ENCODE results near the gene RNF213. TPM values are rescaled to one million over a fixed set of nuclear protein-coding genes. Genes with fewer than 3 reads are reported as not detected.

Gene RNF213
- polyA plus RNA-seq, 1 of the 3 experiments (the other 2 are of a cell fraction): 57.5 TPM

- POLR2A ChIA-PET: no interaction called here
- WGBS (ENCODE audit: low lambda C conversion rate): 89% methylated on average over 13 of the region's 14 CpGs
- TF ChIP-seq FOXJ3 (CRISPR knock-in tag; IDR thresholded peaks at IDR 0.05) (no peak), JUND (IDR thresholded peaks at IDR 0.05) (no peak)
- CTCF ChIA-PET: no interaction called here
- Histone ChIP-seq H3F3A (replicated peaks; ENCODE audit: insufficient read depth) (no peaks in the 10 kb centered on the region), H3K9me2 (no peaks in the 10 kb centered on the region), H3K27ac (ENCODE audit: low read depth in 2 of 2, low read length in 1 of 2) (no peak overlapping the region), H2AFZ (ENCODE audit: low read depth) (no peak overlapping the region), H3K27me3 (ENCODE audit: insufficient read depth) (no peaks in the 10 kb centered on the region), H3K79me2 (ENCODE audit: insufficient read depth) (no peaks in the 10 kb centered on the region), H3K9me3 (peaks cover 21% of the 10 kb centered on the region), H4K20me1 (ENCODE audit: insufficient read depth) (no peaks in the 10 kb centered on the region), H3K4me2 (no peak overlapping the region), H3K9ac (no peak overlapping the region), H3K4me3 (ENCODE audit: low read depth in 2 of 2, low read length in 1 of 2) (no peak overlapping the region), H3K36me3 (replicated peaks in 1 of 2; ENCODE audit: control insufficient read depth in 1 of 2, insufficient read depth in 2 of 2, low read length in 1 of 2) (peaks cover 5 to 43% of the 10 kb centered on the region in 2 experiments), H3K4me1 (ENCODE audit: control insufficient read depth in 1 of 2, insufficient read depth in 2 of 2, low read depth in 1 of 2, low read length in 1 of 2) (no peaks in the 10 kb centered on the region)
- no peak for DNase-seq
Measured at GRCh38 chr17:80228477-80228876, 32.2 kb upstream of the RNF213 start.

- Histone ChIP-seq H3F3A (replicated peaks; ENCODE audit: insufficient read depth) (no peaks in the 10 kb centered on the region), H3K9me3 (peaks cover 24% of the 10 kb centered on the region), H3K27me3 (ENCODE audit: insufficient read depth) (no peaks in the 10 kb centered on the region), H3K9ac (no peak overlapping the region), H3K27ac (ENCODE audit: low read depth in 2 of 2, low read length in 1 of 2) (no peak overlapping the region), H3K4me3 (ENCODE audit: low read depth in 2 of 2, low read length in 1 of 2) (no peak overlapping the region), H4K20me1 (ENCODE audit: insufficient read depth) (no peaks in the 10 kb centered on the region), H3K4me1 (ENCODE audit: control insufficient read depth in 1 of 2, insufficient read depth in 2 of 2, low read depth in 1 of 2, low read length in 1 of 2) (no peaks in the 10 kb centered on the region), H2AFZ (ENCODE audit: low read depth) (no peak overlapping the region), H3K79me2 (ENCODE audit: insufficient read depth) (no peaks in the 10 kb centered on the region), H3K9me2 (no peaks in the 10 kb centered on the region), H3K36me3 (replicated peaks in 1 of 2; ENCODE audit: control insufficient read depth in 1 of 2, insufficient read depth in 2 of 2, low read length in 1 of 2) (peaks cover 5 to 48% of the 10 kb centered on the region in 2 experiments), H3K4me2 (no peak overlapping the region)
- 89% methylated on average over 4 of the region's 4 CpGs for WGBS (ENCODE audit: low lambda C conversion rate)
- ChIA-PET POLR2A (no interaction called here), CTCF (no interaction called here)
- TF ChIP-seq YY1 (IDR thresholded peaks at IDR 0.05; ENCODE audit: low read depth): no peak
- no peak for TF ChIP-seq RXRA (IDR thresholded peaks at IDR 0.05; ENCODE audit: borderline replicate concordance, low read depth)
- no peak for TF ChIP-seq RCOR1 (IDR thresholded peaks at IDR 0.05; ENCODE audit: low read length)
- DNase-seq: no peak
Measured at GRCh38 chr17:80229011-80229410, 31.6 kb upstream of the RNF213 start.

GRCh38 chr17:80232438-80232837 is 28.2 kb upstream of the RNF213 start:
- Histone ChIP-seq H3K9me3 (peaks cover 30% of the 10 kb centered on the region), H3K27me3 (ENCODE audit: insufficient read depth) (no peaks in the 10 kb centered on the region), H3K9me2 (no peaks in the 10 kb centered on the region), H3K4me2 (no peak overlapping the region), H4K20me1 (ENCODE audit: insufficient read depth) (no peaks in the 10 kb centered on the region), H3K79me2 (ENCODE audit: insufficient read depth) (0 out of 2 replicates have a peak, but pooled peaks cover 6% of the 10 kb centered on the region), H3K36me3 (replicated peaks in 1 of 2; ENCODE audit: control insufficient read depth in 1 of 2, insufficient read depth in 2 of 2, low read length in 1 of 2) (peaks cover 12 to 63% of the 10 kb centered on the region in 2 experiments), H3K27ac (ENCODE audit: low read depth in 2 of 2, low read length in 1 of 2) (no peak overlapping the region), H3K4me1 (ENCODE audit: control insufficient read depth in 1 of 2, insufficient read depth in 2 of 2, low read depth in 1 of 2, low read length in 1 of 2) (no peaks in the 10 kb centered on the region), H3K9ac (no peak overlapping the region), H3F3A (replicated peaks; ENCODE audit: insufficient read depth) (no peaks in the 10 kb centered on the region), H3K4me3 (ENCODE audit: low read depth in 2 of 2, low read length in 1 of 2) (no peak overlapping the region), H2AFZ (ENCODE audit: low read depth) (no peak overlapping the region)
- DNase-seq: no peak
- WGBS (ENCODE audit: low lambda C conversion rate): 85% methylated on average over 1 of the region's 1 CpG
- CTCF ChIA-PET: interaction anchor here (1.3 kb wide), 1 partner anchor 131 kb away, joined by 4 read pairs; the partner anchor contains the start of gene GAA
- POLR2A ChIA-PET: no interaction called here
- no peak for TF ChIP-seq TCF12 (IDR thresholded peaks at IDR 0.05)
- no peak for TF ChIP-seq IRF3 (IDR thresholded peaks at IDR 0.05; ENCODE audit: low read depth, low read length)
- TF ChIP-seq ELF1 (IDR thresholded peaks at IDR 0.05): no peak
- TF ChIP-seq GABPA (IDR thresholded peaks at IDR 0.05; ENCODE audit: low read depth): no peak
- no peak for TF ChIP-seq SMC3 (IDR thresholded peaks at IDR 0.05; ENCODE audit: low read depth, low read length)
- TF ChIP-seq JUND (IDR thresholded peaks at IDR 0.05): no peak
- no peak for TF ChIP-seq MEF2A (IDR thresholded peaks at IDR 0.05; ENCODE audit: borderline replicate concordance, low read depth)
- no peak for TF ChIP-seq FOXJ3 (CRISPR knock-in tag; IDR thresholded peaks at IDR 0.05)
- TF ChIP-seq NFIC (IDR thresholded peaks at IDR 0.05; ENCODE audit: borderline replicate concordance): no peak
- no peak for TF ChIP-seq REST (IDR thresholded peaks at IDR 0.05; ENCODE audit: low read depth, low read length)
- no peak for TF ChIP-seq FOSL2 (IDR thresholded peaks at IDR 0.05; ENCODE audit: borderline replicate concordance, low read depth)
- no peak for TF ChIP-seq TEAD4 (IDR thresholded peaks at IDR 0.05; ENCODE audit: borderline replicate concordance, insufficient read depth)
- TF ChIP-seq MXI1 (IDR thresholded peaks at IDR 0.05; ENCODE audit: low read depth, low read length): no peak
- no peak for TF ChIP-seq MAX (IDR thresholded peaks at IDR 0.05; ENCODE audit: low read depth)
- TF ChIP-seq NRF1 (IDR thresholded peaks at IDR 0.05; ENCODE audit: low read depth, low read length): no peak

All from SK-N-SH (cell line).